AG09309 (cell line): ENCODE measurements around the gene CD300LB.

ENCODE experiments used
- DNase-seq: peaks from one replicate; pipeline ENCODE4 v3.0.0-alpha.2; 2010; ENCODE audit warnings: low read depth
- H3K4me3 ChIP-seq: 2 replicates; pipeline ENCODE4 v1.5.1; 2011; ENCODE audit warnings: mild to moderate bottlenecking, low read depth, low read length, moderate library complexity; ENCODE audit not compliant: control insufficient read depth
- CTCF ChIP-seq: IDR thresholded peaks from 2 replicates; pipeline ENCODE4 v1.5.1; 2011; ENCODE audit warnings: mild to moderate bottlenecking, low read depth, low read length, inconsistent platforms; ENCODE audit not compliant: insufficient read depth, control insufficient read depth; ENCODE audit errors: missing control alignments

Gene CD300LB

GRCh38 chr17:74474043-74474792 lies 57.1 kb downstream of the CD300LB start:
- H3K4me3 ChIP-seq = no peak overlapping the region
- no peak for TF ChIP-seq CTCF
- DNase-seq = no peak

- no peak for TF ChIP-seq CTCF
- DNase-seq = no peak
- no peak overlapping the region for H3K4me3 ChIP-seq
Observed at GRCh38 chr17:74473294-74473693, 58.0 kb downstream of the CD300LB start.

GRCh38 chr17:74472890-74473289 lies 58.4 kb downstream of the CD300LB start:
- no peak overlapping the region for H3K4me3 ChIP-seq
- DNase-seq = no peak
- no peak for TF ChIP-seq CTCF

GRCh38 chr17:74471341-74471740 lies 59.9 kb downstream of the CD300LB start:
- no peak for DNase-seq
- TF ChIP-seq CTCF = no peak
- H3K4me3 ChIP-seq = no peak overlapping the region
